Gastrocnemius medialis (tissue), 4 donors: ENCODE results near the gene ABTB1. TPM values are rescaled to one million over a fixed set of nuclear protein-coding genes. Genes with fewer than 3 reads are reported as not detected.
A peak's percentile ranks its signal among the peaks of the same experiment; 100 is the strongest.
"Not testable (repeated sequence)": the region's sequence is repeated elsewhere in the genome, so short reads cannot be mapped to it uniquely, and the experiment has no call there.

Experiments
- ATAC-seq, 2 donors: fragments of 150-250 bp; one replicate each; pipeline ENCODE4 v1.9.1; 2016
- DNase-seq, 2 donors: peaks; one replicate each; pipeline ENCODE4 v3.0.0-alpha.2; 2019
- H3K27ac ChIP-seq, 4 donors: fragments of 200-600 bp; sonication (generic); 1 replicate in 1 of 4; 2 replicates in 3 of 4; pipeline ENCODE4 v1.5.1; 2016 to 2018; ENCODE audit warnings: mild to moderate bottlenecking in 2 of 4, moderate library complexity in 1 of 4
- H3K27me3 ChIP-seq, 3 donors: fragments of 200-600 bp; sonication (generic) in 2 of 3; 1 replicate in 1 of 3; 2 replicates in 2 of 3; pipeline versions ENCODE4 v1.5.1 to v1.6.0; 2016 to 2019; ENCODE audit warnings: mild to moderate bottlenecking in 1 of 3, moderate library complexity in 1 of 3
- H3K36me3 ChIP-seq, 2 donors: fragments of 200-600 bp; sonication (generic) in 1 of 2; one replicate each; pipeline ENCODE4 v1.5.1; 2017 to 2018
- H3K4me1 ChIP-seq, 2 donors: fragments of 200-600 bp; sonication (generic) in 1 of 2; one replicate each; pipeline ENCODE4 v1.5.1; 2016 to 2017; ENCODE audit warnings: mild to moderate bottlenecking in 2 of 2
- H3K4me3 ChIP-seq, 4 donors: fragments of 200-600 bp; sonication (generic) in 3 of 4; 1 replicate in 1 of 4; 2 replicates in 3 of 4; pipeline ENCODE4 v1.5.1; 2016 to 2019; ENCODE audit warnings: mild to moderate bottlenecking in 2 of 4
- H3K9me3 ChIP-seq, 3 donors: fragments of 200-600 bp; sonication (generic) in 2 of 3; 1 replicate in 1 of 3; 2 replicates in 2 of 3; pipeline ENCODE4 v1.5.1; 2016 to 2019
- POLR2A ChIP-seq, 2 donors: fragments of 450-650 bp; IDR thresholded peaks; one replicate each; pipeline ENCODE4 v1.6.1; 2017; ENCODE audit warnings: antibody characterized with exemption in 2 of 2, mild to moderate bottlenecking in 2 of 2, moderate library complexity in 2 of 2
- in situ Hi-C, 4 donors: fragments of 200-750 bp; cut with MboI; loops; one replicate each; pipeline versions ENCODE4 v1.15.0 to v1.8.0; 2017; ENCODE audit warnings: low sequenced_read_pairs in 4 of 4
- intact Hi-C: fragments of 100-400 bp; cut with DNase I; formaldehyde crosslinking; loops from one replicate; pipeline ENCODE4 v1.15.1; 2023; ENCODE audit warnings: low total_unique reads
- total RNA-seq, 4 donors: library from RNA; depleted of rRNA; stranded (reverse); fragments of >200 nt; gene quantifications; one replicate each; pipeline versions ENCODE4 v1.1.0 to v1.2.3, GENCODE V29; 2016
- TF ChIP-seq, protein P1 (sequence below), 5 experiments: fragments of 450-650 bp in 3 of 5; fragments of 200-600 bp in 2 of 5; sonication (generic) in 2 of 5; IDR thresholded peaks in 4 of 5; conservative IDR thresholded peaks in 1 of 5; 1 replicate in 4 of 5; 2 replicates in 1 of 5; pipeline ENCODE4 v1.5.1; 2016 to 2019; ENCODE audit warnings: antibody characterized with exemption in 5 of 5, mild to moderate bottlenecking in 3 of 5, moderate library complexity in 3 of 5

The ABTB1 gene
- total RNA-seq, 4 donors from 2014 or later, result 22.9 to 37.5 (median 30.1) TPM

DNA sequence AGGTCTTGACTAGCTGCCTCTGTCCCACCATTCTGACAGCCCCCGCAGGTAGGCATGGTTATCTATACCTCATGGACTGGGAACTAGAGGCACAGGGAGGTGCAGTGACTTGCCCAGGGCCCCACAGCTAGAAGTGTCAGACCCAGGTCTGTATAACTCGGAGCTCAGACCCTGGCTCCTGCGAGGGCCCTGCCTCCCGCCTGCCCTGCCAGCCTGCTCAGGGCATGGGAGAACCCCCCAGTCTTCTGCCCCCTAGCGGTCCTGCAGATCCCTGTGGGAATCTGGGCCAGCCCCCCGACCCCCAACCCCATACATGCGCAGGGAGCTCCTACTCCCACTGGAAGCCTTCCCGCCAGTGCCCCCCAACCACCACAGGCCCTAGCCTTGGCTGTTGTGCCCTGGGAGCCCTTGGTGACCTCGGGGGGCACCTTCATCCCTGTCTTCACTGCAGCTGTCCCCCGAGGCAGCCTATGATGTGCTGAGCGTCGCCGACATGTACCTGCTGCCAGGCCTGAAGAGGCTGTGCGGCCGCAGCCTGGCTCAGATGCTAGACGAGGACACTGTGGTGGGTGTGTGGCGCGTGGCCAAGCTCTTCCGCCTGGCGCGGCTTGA, 6.9 kb downstream of the ABTB1 start:
- peak in 1 of 2 donors; percentile 11 for DNase-seq
- intact Hi-C loops (no loop called here), in situ Hi-C loops (no loop called here)
- no peak for ATAC-seq
- Histone ChIP-seq H3K27me3 (no peaks in the 10 kb centered on the region), H3K4me3 (no peak overlapping the region), H3K36me3 (peaks cover 0 to 52% of the 10 kb centered on the region in 2 donors), H3K4me1 (peaks cover 10 to 14% of the 10 kb centered on the region in 2 donors), H3K27ac (peak overlapping the region in 1 of 4 donors; percentile 76), H3K9me3 (no peaks in the 10 kb centered on the region)
- TF ChIP-seq POLR2A (IDR thresholded peaks at IDR 0.05), result no peak
- TF ChIP-seq, protein P1, sequence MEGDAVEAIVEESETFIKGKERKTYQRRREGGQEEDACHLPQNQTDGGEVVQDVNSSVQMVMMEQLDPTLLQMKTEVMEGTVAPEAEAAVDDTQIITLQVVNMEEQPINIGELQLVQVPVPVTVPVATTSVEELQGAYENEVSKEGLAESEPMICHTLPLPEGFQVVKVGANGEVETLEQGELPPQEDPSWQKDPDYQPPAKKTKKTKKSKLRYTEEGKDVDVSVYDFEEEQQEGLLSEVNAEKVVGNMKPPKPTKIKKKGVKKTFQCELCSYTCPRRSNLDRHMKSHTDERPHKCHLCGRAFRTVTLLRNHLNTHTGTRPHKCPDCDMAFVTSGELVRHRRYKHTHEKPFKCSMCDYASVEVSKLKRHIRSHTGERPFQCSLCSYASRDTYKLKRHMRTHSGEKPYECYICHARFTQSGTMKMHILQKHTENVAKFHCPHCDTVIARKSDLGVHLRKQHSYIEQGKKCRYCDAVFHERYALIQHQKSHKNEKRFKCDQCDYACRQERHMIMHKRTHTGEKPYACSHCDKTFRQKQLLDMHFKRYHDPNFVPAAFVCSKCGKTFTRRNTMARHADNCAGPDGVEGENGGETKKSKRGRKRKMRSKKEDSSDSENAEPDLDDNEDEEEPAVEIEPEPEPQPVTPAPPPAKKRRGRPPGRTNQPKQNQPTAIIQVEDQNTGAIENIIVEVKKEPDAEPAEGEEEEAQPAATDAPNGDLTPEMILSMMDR (IDR thresholded peaks at IDR 0.05 in 4 of 5, conservative IDR thresholded peaks at IDR 0.05 in 1 of 5), result no peak

DNA sequence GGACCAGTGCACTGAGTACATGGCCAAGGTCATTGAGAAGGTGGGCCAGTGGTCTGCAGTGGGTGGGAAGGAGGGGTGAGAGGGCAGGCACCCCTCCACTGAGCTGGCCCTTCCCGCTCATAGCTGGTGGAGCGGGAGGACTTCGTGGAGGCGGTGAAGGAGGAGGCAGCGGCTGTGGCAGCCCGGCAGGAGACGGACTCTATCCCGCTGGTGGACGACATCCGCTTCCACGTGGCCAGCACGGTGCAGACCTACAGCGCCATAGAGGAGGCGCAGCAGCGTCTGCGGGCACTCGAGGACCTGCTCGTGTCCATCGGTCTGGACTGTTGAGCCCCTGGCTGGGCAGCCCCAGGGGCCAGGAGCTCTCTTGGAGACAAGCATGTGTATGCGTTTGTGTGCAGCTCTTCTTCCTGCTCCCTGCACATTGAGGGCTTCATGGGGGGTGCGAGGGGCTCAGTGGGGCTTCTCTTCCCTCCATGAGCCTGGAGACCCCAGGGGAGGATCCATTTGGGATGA, 7.5 kb downstream of the ABTB1 start:
- no peaks in the 10 kb centered on the region for H3K27me3 ChIP-seq
- in situ Hi-C loops (no loop called here), intact Hi-C loops (no loop called here)
- no peaks in the 10 kb centered on the region for H3K9me3 ChIP-seq
- H3K27ac ChIP-seq, result no peak overlapping the region
- DNase-seq (no peak), ATAC-seq (no peak)
- no peak overlapping the region for H3K4me3 ChIP-seq
- H3K36me3 ChIP-seq, result peaks cover 0 to 48% of the 10 kb centered on the region in 2 donors
- no peak for TF ChIP-seq POLR2A (IDR thresholded peaks at IDR 0.05)
- TF ChIP-seq, protein P1 (IDR thresholded peaks at IDR 0.05 in 4 of 5, conservative IDR thresholded peaks at IDR 0.05 in 1 of 5), result no peak
- H3K4me1 ChIP-seq, result peaks cover 10 to 14% of the 10 kb centered on the region in 2 donors

DNA sequence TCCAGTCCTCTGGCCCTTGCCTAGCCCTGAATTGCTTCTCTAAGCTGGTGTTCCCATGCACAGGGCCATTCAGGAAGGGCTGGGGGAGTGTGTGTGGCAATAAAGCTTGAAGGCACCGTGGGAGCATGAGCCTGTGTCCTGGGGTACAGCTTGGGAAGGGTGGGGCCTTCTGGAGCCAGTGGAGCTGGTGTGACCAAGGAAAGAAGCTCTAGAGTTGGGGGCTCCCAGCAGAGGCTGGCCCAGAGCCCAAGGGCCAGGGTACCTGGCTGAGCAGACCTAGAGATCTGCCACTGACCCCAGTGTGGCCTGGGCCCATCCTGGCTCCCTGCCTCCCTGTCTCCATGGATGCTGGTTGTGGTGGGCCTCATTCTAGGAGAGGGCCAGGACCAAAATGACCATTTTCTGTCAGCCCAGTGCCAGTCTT, 8.1 kb downstream of the ABTB1 start:
- no peak for ATAC-seq
- intact Hi-C loops (no loop called here), in situ Hi-C loops (no loop called here)

DNA sequence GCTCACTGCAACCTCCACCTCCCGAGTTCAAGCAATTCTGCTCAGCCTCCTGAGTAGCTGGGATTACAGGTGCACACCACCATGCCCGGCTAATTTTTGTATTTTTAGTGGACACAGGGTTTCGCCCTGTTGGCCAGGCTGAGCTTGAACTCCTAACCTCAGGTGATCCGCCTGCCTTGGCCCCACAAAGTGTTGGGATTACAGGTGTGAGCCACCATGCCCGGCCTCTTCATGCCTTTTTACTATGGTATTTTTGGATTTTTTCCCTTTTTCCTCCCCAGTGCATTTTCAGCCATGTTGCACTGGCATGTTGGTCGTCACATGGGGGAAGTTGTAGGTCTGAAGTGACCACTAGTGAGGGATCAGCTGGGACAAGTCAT, 9.4 kb downstream of the ABTB1 start:
- H3K9me3 ChIP-seq, H3K27ac ChIP-seq, in situ Hi-C loops, H3K27me3 ChIP-seq, intact Hi-C loops, ATAC-seq, H3K4me3 ChIP-seq, DNase-seq: not testable (repeated sequence)
- Histone ChIP-seq H3K4me1 (peaks cover 10 to 14% of the 10 kb centered on the region in 2 donors), H3K36me3 (peaks cover 0 to 32% of the 10 kb centered on the region in 2 donors)

More for the DNA sequence above, 8.1 kb downstream of the ABTB1 start:
- Histone ChIP-seq H3K9me3 (no peaks in the 10 kb centered on the region), H3K4me1 (peaks cover 10 to 14% of the 10 kb centered on the region in 2 donors), H3K36me3 (peaks cover 0 to 45% of the 10 kb centered on the region in 2 donors), H3K27me3 (no peaks in the 10 kb centered on the region), H3K4me3 (no peak overlapping the region), H3K27ac (no peak overlapping the region)
- TF ChIP-seq POLR2A (IDR thresholded peaks at IDR 0.05), result no peak
- TF ChIP-seq, protein P1 (IDR thresholded peaks at IDR 0.05 in 4 of 5, conservative IDR thresholded peaks at IDR 0.05 in 1 of 5), result no peak
- DNase-seq, result no peak

DNA sequence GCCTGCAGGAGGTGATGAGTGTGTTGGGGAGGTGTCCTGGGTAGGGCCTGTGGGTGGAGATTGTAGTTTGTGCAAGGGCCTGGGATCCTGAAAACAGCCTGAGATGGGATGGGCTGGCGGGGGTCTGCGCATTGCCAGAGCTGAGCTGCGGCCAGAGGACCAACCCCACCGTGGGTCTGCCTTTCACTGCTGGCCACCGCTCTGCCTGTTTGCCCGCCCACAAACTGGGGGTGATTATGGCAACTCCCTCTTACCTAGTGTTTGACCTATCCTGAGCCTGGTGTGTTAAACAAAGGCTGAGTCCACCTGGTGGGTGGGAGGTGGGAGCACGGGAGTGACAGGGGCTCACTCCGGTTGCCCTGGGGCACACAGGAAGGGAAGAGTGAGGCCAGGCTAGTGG, 9.8 kb downstream of the ABTB1 start:
- Histone ChIP-seq H3K36me3 (peaks cover 0 to 28% of the 10 kb centered on the region in 2 donors), H3K27me3 (no peaks in the 10 kb centered on the region), H3K9me3 (no peaks in the 10 kb centered on the region), H3K27ac (no peak overlapping the region), H3K4me3 (no peak overlapping the region), H3K4me1 (peaks cover 10 to 14% of the 10 kb centered on the region in 2 donors)
- no peak for ATAC-seq
- in situ Hi-C loops, result no loop called here
- TF ChIP-seq, protein P1 (IDR thresholded peaks at IDR 0.05 in 4 of 5, conservative IDR thresholded peaks at IDR 0.05 in 1 of 5), result no peak
- no peak for TF ChIP-seq POLR2A (IDR thresholded peaks at IDR 0.05)
- no peak for DNase-seq
- intact Hi-C loops, result no loop called here
